Memory B cell (primary cell): ENCODE measurements around the gene TMPRSS7.

Source experiments
- ATAC-seq: fragments of 150-1000 bp; cut with Tn5 transposase; 2 replicates; pipeline ENCODE4 v1.10.0; 2021; ENCODE audit warnings: low read depth, mild to moderate bottlenecking, moderate library complexity
- DNase-seq, 2 donors: peaks; one replicate each; pipeline ENCODE4 v3.0.0; 2022; ENCODE audit warnings: low spot score in 2 of 2
- H3K27ac Mint-ChIP-seq: one replicate; pipeline ENCODE4 v1.8.0; 2022; ENCODE audit warnings: mild to moderate bottlenecking, moderate library complexity, mixed read lengths
- H3K27me3 Mint-ChIP-seq: one replicate; pipeline ENCODE4 v1.8.0; 2022; ENCODE audit warnings: mixed read lengths
- H3K36me3 Mint-ChIP-seq: one replicate; pipeline ENCODE4 v1.8.0; 2022; ENCODE audit warnings: mild to moderate bottlenecking, mixed read lengths
- H3K4me1 Mint-ChIP-seq: one replicate; pipeline ENCODE4 v1.8.0; 2022; ENCODE audit warnings: mixed read lengths
- H3K4me3 Mint-ChIP-seq: one replicate; pipeline ENCODE4 v1.8.0; 2022; ENCODE audit warnings: mild to moderate bottlenecking, moderate library complexity, mixed read lengths
- H3K9me3 Mint-ChIP-seq: one replicate; pipeline ENCODE4 v1.8.0; 2022; ENCODE audit warnings: mixed read lengths

The TMPRSS7 gene

GRCh38 chr3:112004669-112005068 lies 29.9 kb upstream of the TMPRSS7 start:
- Mint-ChIP-seq H3K27me3 (peaks cover 2% of the 10 kb centered on the region), H3K4me3 (no peak overlapping the region), H3K9me3 (no peaks in the 10 kb centered on the region), H3K27ac (no peak overlapping the region), H3K36me3 (no peaks in the 10 kb centered on the region), H3K4me1 (peaks cover 5% of the 10 kb centered on the region)
- no peak for ATAC-seq
- no peak for DNase-seq

- ATAC-seq = no peak
- no peak for DNase-seq
- Mint-ChIP-seq H3K27me3 (peaks cover 2% of the 10 kb centered on the region), H3K4me1 (peaks cover 5% of the 10 kb centered on the region), H3K27ac (no peak overlapping the region), H3K36me3 (no peaks in the 10 kb centered on the region), H3K9me3 (no peaks in the 10 kb centered on the region), H3K4me3 (no peak overlapping the region)
These were observed 29.4 kb upstream of the TMPRSS7 start for GRCh38 chr3:112005091-112005672.

GRCh38 chr3:112007633-112008032 lies 26.9 kb upstream of the TMPRSS7 start:
- DNase-seq = no peak
- Mint-ChIP-seq H3K27me3 (no peaks in the 10 kb centered on the region), H3K27ac (no peak overlapping the region), H3K9me3 (no peaks in the 10 kb centered on the region), H3K36me3 (no peaks in the 10 kb centered on the region), H3K4me3 (no peak overlapping the region), H3K4me1 (peaks cover 8% of the 10 kb centered on the region)
- ATAC-seq = no peak

GRCh38 chr3:112009670-112010069 lies 24.9 kb upstream of the TMPRSS7 start:
- no peaks in the 10 kb centered on the region for H3K36me3 Mint-ChIP-seq
- ATAC-seq = no peak
- H3K27me3 Mint-ChIP-seq = no peaks in the 10 kb centered on the region
- H3K27ac Mint-ChIP-seq = no peak overlapping the region
- H3K9me3 Mint-ChIP-seq = no peaks in the 10 kb centered on the region
- H3K4me3 Mint-ChIP-seq = no peak overlapping the region
- no peak for DNase-seq
- H3K4me1 Mint-ChIP-seq = peaks cover 15% of the 10 kb centered on the region

- no peak for ATAC-seq
- H3K4me1 Mint-ChIP-seq = peaks cover 13% of the 10 kb centered on the region
- H3K4me3 Mint-ChIP-seq = no peak overlapping the region
- no peaks in the 10 kb centered on the region for H3K36me3 Mint-ChIP-seq
- no peak overlapping the region for H3K27ac Mint-ChIP-seq
- no peaks in the 10 kb centered on the region for H3K9me3 Mint-ChIP-seq
- H3K27me3 Mint-ChIP-seq = no peaks in the 10 kb centered on the region
- no peak for DNase-seq
These were observed 23.9 kb upstream of the TMPRSS7 start for GRCh38 chr3:112010636-112011035.

- no peaks in the 10 kb centered on the region for H3K27me3 Mint-ChIP-seq
- peaks cover 13% of the 10 kb centered on the region for H3K4me1 Mint-ChIP-seq
- H3K4me3 Mint-ChIP-seq = no peak overlapping the region
- no peak overlapping the region for H3K27ac Mint-ChIP-seq
- no peaks in the 10 kb centered on the region for H3K9me3 Mint-ChIP-seq
- H3K36me3 Mint-ChIP-seq = no peaks in the 10 kb centered on the region
- ATAC-seq (no peak), DNase-seq (no peak)
These were observed 23.1 kb upstream of the TMPRSS7 start for GRCh38 chr3:112011376-112011940.

- Mint-ChIP-seq H3K9me3 (no peaks in the 10 kb centered on the region), H3K36me3 (no peaks in the 10 kb centered on the region), H3K4me3 (no peak overlapping the region), H3K27ac (no peak overlapping the region), H3K4me1 (peaks cover 13% of the 10 kb centered on the region), H3K27me3 (no peaks in the 10 kb centered on the region)
- DNase-seq (no peak), ATAC-seq (no peak)
These were observed 22.1 kb upstream of the TMPRSS7 start for GRCh38 chr3:112012205-112012992.

- peak; percentile 83 for ATAC-seq
- peak overlapping the region; percentile 38 for H3K4me3 Mint-ChIP-seq
- H3K4me1 Mint-ChIP-seq = peaks cover 13% of the 10 kb centered on the region
- H3K36me3 Mint-ChIP-seq = no peaks in the 10 kb centered on the region
- H3K27ac Mint-ChIP-seq = no peak overlapping the region
- DNase-seq = peak; percentile 26 to 46
- no peaks in the 10 kb centered on the region for H3K9me3 Mint-ChIP-seq
- no peaks in the 10 kb centered on the region for H3K27me3 Mint-ChIP-seq
These were observed 21.3 kb upstream of the TMPRSS7 start for GRCh38 chr3:112013058-112013783.

- ATAC-seq (no peak), DNase-seq (no peak)
- H3K27ac Mint-ChIP-seq = no peak overlapping the region
- H3K9me3 Mint-ChIP-seq = no peaks in the 10 kb centered on the region
- no peaks in the 10 kb centered on the region for H3K27me3 Mint-ChIP-seq
- H3K4me3 Mint-ChIP-seq = no peak overlapping the region
- H3K36me3 Mint-ChIP-seq = no peaks in the 10 kb centered on the region
- H3K4me1 Mint-ChIP-seq = peaks cover 13% of the 10 kb centered on the region
These were observed 20.8 kb upstream of the TMPRSS7 start for GRCh38 chr3:112013784-112014143.

GRCh38 chr3:112017091-112017490 lies 17.4 kb upstream of the TMPRSS7 start:
- Mint-ChIP-seq H3K27ac (no peak overlapping the region), H3K27me3 (no peaks in the 10 kb centered on the region), H3K4me3 (no peak overlapping the region), H3K4me1 (peaks cover 9% of the 10 kb centered on the region), H3K9me3 (no peaks in the 10 kb centered on the region), H3K36me3 (no peaks in the 10 kb centered on the region)
- DNase-seq (no peak), ATAC-seq (no peak)

GRCh38 chr3:112018712-112019111 lies 15.8 kb upstream of the TMPRSS7 start:
- Mint-ChIP-seq H3K27me3 (no peaks in the 10 kb centered on the region), H3K36me3 (no peaks in the 10 kb centered on the region), H3K4me3 (no peak overlapping the region), H3K27ac (no peak overlapping the region), H3K9me3 (no peaks in the 10 kb centered on the region), H3K4me1 (peaks cover 3% of the 10 kb centered on the region)
- no peak for ATAC-seq
- no peak for DNase-seq

GRCh38 chr3:112019716-112020115 lies 14.8 kb upstream of the TMPRSS7 start:
- H3K36me3 Mint-ChIP-seq = no peaks in the 10 kb centered on the region
- ATAC-seq = no peak
- no peaks in the 10 kb centered on the region for H3K9me3 Mint-ChIP-seq

GRCh38 chr3:112020674-112021085 lies 13.9 kb upstream of the TMPRSS7 start:
- Mint-ChIP-seq H3K36me3 (no peaks in the 10 kb centered on the region), H3K4me3 (no peak overlapping the region), H3K9me3 (no peaks in the 10 kb centered on the region), H3K4me1 (no peaks in the 10 kb centered on the region), H3K27ac (no peak overlapping the region), H3K27me3 (no peaks in the 10 kb centered on the region)
- ATAC-seq (no peak), DNase-seq (no peak)

More at GRCh38 chr3:112019716-112020115, 14.8 kb upstream of the TMPRSS7 start:
- no peak overlapping the region for H3K4me3 Mint-ChIP-seq
- H3K27me3 Mint-ChIP-seq = no peaks in the 10 kb centered on the region
- no peaks in the 10 kb centered on the region for H3K4me1 Mint-ChIP-seq
- no peak overlapping the region for H3K27ac Mint-ChIP-seq
- no peak for DNase-seq

GRCh38 chr3:112027142-112027541 lies 7.4 kb upstream of the TMPRSS7 start:
- H3K4me1 Mint-ChIP-seq = no peaks in the 10 kb centered on the region
- H3K4me3 Mint-ChIP-seq = no peak overlapping the region
- H3K36me3 Mint-ChIP-seq = no peaks in the 10 kb centered on the region
- DNase-seq (no peak), ATAC-seq (no peak)
- H3K27me3 Mint-ChIP-seq = peaks cover 6% of the 10 kb centered on the region
- no peak overlapping the region for H3K27ac Mint-ChIP-seq
- no peaks in the 10 kb centered on the region for H3K9me3 Mint-ChIP-seq
